T-helper 17 cell (primary cell): ENCODE results near the gene MARCHF5. TPM values are rescaled to one million over a fixed set of nuclear protein-coding genes. Genes with fewer than 3 reads are reported as not detected.
A peak's percentile ranks its signal among the peaks of the same experiment; 100 is the strongest.

Experiments
- ATAC-seq: fragments of 150-1000 bp; cut with Tn5 transposase; 2 replicates; pipeline ENCODE4 v1.10.0; 2021; ENCODE audit warnings: mild to moderate bottlenecking, moderate library complexity
- DNase-seq, 3 donors: peaks; one replicate each; pipeline versions ENCODE4 v3.0.0 to v3.0.0-alpha.2; 2020 to 2021
- H3K9me3 ChIP-seq: one replicate; pipeline ENCODE4 v1.7.0; 2013; ENCODE audit warnings: low read length, mild to moderate bottlenecking; ENCODE audit not compliant: control insufficient read depth, poor library complexity, severe bottlenecking
- H3K27ac Mint-ChIP-seq: one replicate; pipeline ENCODE4 v1.8.0; 2022; ENCODE audit warnings: mild to moderate bottlenecking, moderate library complexity, mixed read lengths
- H3K27me3 Mint-ChIP-seq: one replicate; pipeline ENCODE4 v1.8.0; 2022; ENCODE audit warnings: mixed read lengths
- H3K36me3 Mint-ChIP-seq: one replicate; pipeline ENCODE4 v1.8.0; 2022; ENCODE audit warnings: low read depth, mixed read lengths
- H3K4me1 Mint-ChIP-seq: one replicate; pipeline ENCODE4 v1.8.0; 2022; ENCODE audit warnings: mild to moderate bottlenecking, mixed read lengths
- H3K4me3 Mint-ChIP-seq: one replicate; pipeline ENCODE4 v1.8.0; 2022; ENCODE audit warnings: mild to moderate bottlenecking, moderate library complexity, mixed read lengths
- total RNA-seq, 4 donors: library from RNA in 2 of 4; stranded (reverse) in 2 of 4; gene quantifications; one replicate each; pipeline ENCODE4 v1.2.3 and lab custom pipeline; 2022 to 2026

The MARCHF5 gene
- total RNA-seq, result 10 to 100 TPM; 27.3 to 30.8 TPM
- total RNA-seq (lab: John Stamatoyannopoulos, UW), result 30.0 to 34.9 reads per million in 2 donors

- peak within 1 kb of the TSS; percentile 94 for H3K4me3 Mint-ChIP-seq
- DNase-seq (peak; percentile 81 to 86 (median 86)), ATAC-seq (peak; percentile 99)
- no peaks in the 10 kb centered on the region for H3K9me3 ChIP-seq
- no peaks in the 10 kb centered on the region for H3K36me3 Mint-ChIP-seq
- peak within 1 kb of the TSS; percentile 87 for H3K27ac Mint-ChIP-seq
- H3K4me1 Mint-ChIP-seq, result peaks cover 21% of the 10 kb centered on the region
- no peaks in the 10 kb centered on the region for H3K27me3 Mint-ChIP-seq
These were observed at the start of gene MARCHF5, which contains the start of gene CPEB3 for GRCh38 chr10:92290837-92291615. Gene MARCHF5, plus strand, starts transcription at chr10:92291167. Its CDS starts 328 bp downstream, at chr10:92291495. Gene CPEB3, minus strand, starts transcription at chr10:92291078. Its CDS starts 50,728 bp downstream, at chr10:92240350.

GRCh38 chr10:92241501-92241900 is 49.5 kb upstream of the MARCHF5 start:
- no peaks in the 10 kb centered on the region for H3K9me3 ChIP-seq
- no peaks in the 10 kb centered on the region for H3K27me3 Mint-ChIP-seq
- peak overlapping the region; percentile 95 for H3K27ac Mint-ChIP-seq
- ATAC-seq (no peak), DNase-seq (no peak)
- no peaks in the 10 kb centered on the region for H3K36me3 Mint-ChIP-seq
- H3K4me3 Mint-ChIP-seq, result peak overlapping the region; percentile 98
- H3K4me1 Mint-ChIP-seq, result peaks cover 36% of the 10 kb centered on the region

GRCh38 chr10:92242380-92242779 is 48.6 kb upstream of the MARCHF5 start:
- Mint-ChIP-seq H3K27ac (no peak overlapping the region), H3K4me1 (peaks cover 32% of the 10 kb centered on the region), H3K36me3 (no peaks in the 10 kb centered on the region), H3K4me3 (no peak overlapping the region), H3K27me3 (no peaks in the 10 kb centered on the region)
- DNase-seq (no peak), ATAC-seq (no peak)
- no peaks in the 10 kb centered on the region for H3K9me3 ChIP-seq

- DNase-seq, result no peak
- Mint-ChIP-seq H3K4me1 (peaks cover 28% of the 10 kb centered on the region), H3K36me3 (no peaks in the 10 kb centered on the region), H3K4me3 (peak overlapping the region; percentile 85), H3K27ac (peak overlapping the region; percentile 66), H3K27me3 (no peaks in the 10 kb centered on the region)
- no peaks in the 10 kb centered on the region for H3K9me3 ChIP-seq
- ATAC-seq, result peak; percentile 61
These were observed 47.9 kb upstream of the MARCHF5 start for GRCh38 chr10:92242910-92243671.

GRCh38 chr10:92244796-92245195 is 46.2 kb upstream of the MARCHF5 start:
- H3K36me3 Mint-ChIP-seq, result no peaks in the 10 kb centered on the region
- H3K4me1 Mint-ChIP-seq, result peaks cover 16% of the 10 kb centered on the region
- ATAC-seq (no peak), DNase-seq (no peak)
- no peaks in the 10 kb centered on the region for H3K27me3 Mint-ChIP-seq
- H3K27ac Mint-ChIP-seq, result no peak overlapping the region
- H3K9me3 ChIP-seq, result no peaks in the 10 kb centered on the region
- no peak overlapping the region for H3K4me3 Mint-ChIP-seq

- peaks cover 3% of the 10 kb centered on the region for H3K4me1 Mint-ChIP-seq
- no peak for ATAC-seq
- H3K27me3 Mint-ChIP-seq, result no peaks in the 10 kb centered on the region
- DNase-seq, result no peak
- peaks cover 3% of the 10 kb centered on the region for H3K36me3 Mint-ChIP-seq
- H3K27ac Mint-ChIP-seq, result no peak overlapping the region
- H3K9me3 ChIP-seq, result no peaks in the 10 kb centered on the region
- H3K4me3 Mint-ChIP-seq, result no peak overlapping the region
These were observed 42.4 kb upstream of the MARCHF5 start for GRCh38 chr10:92248566-92248965.

GRCh38 chr10:92263396-92263795 is 27.6 kb upstream of the MARCHF5 start:
- no peak overlapping the region for H3K4me3 Mint-ChIP-seq
- H3K9me3 ChIP-seq, result no peaks in the 10 kb centered on the region
- ATAC-seq, result no peak
- H3K27me3 Mint-ChIP-seq, result no peaks in the 10 kb centered on the region
- no peak for DNase-seq
- H3K4me1 Mint-ChIP-seq, result peaks cover 3% of the 10 kb centered on the region
- H3K27ac Mint-ChIP-seq, result no peak overlapping the region
- H3K36me3 Mint-ChIP-seq, result peaks cover 3% of the 10 kb centered on the region

- no peak for DNase-seq
- no peaks in the 10 kb centered on the region for H3K27me3 Mint-ChIP-seq
- H3K27ac Mint-ChIP-seq, result no peak overlapping the region
- H3K36me3 Mint-ChIP-seq, result peaks cover 3% of the 10 kb centered on the region
- no peaks in the 10 kb centered on the region for H3K9me3 ChIP-seq
- H3K4me1 Mint-ChIP-seq, result peaks cover 3% of the 10 kb centered on the region
- no peak for ATAC-seq
- no peak overlapping the region for H3K4me3 Mint-ChIP-seq
These were observed 26.7 kb upstream of the MARCHF5 start for GRCh38 chr10:92264249-92264648.

GRCh38 chr10:92265687-92266258 is 25.2 kb upstream of the MARCHF5 start:
- no peaks in the 10 kb centered on the region for H3K27me3 Mint-ChIP-seq
- no peaks in the 10 kb centered on the region for H3K9me3 ChIP-seq
- peaks cover 3% of the 10 kb centered on the region for H3K4me1 Mint-ChIP-seq
- H3K4me3 Mint-ChIP-seq, result no peak overlapping the region
- H3K27ac Mint-ChIP-seq, result peak overlapping the region; percentile 9
- DNase-seq (no peak), ATAC-seq (no peak)
- H3K36me3 Mint-ChIP-seq, result peaks cover 3% of the 10 kb centered on the region

- Mint-ChIP-seq H3K4me3 (no peak overlapping the region), H3K36me3 (peaks cover 3% of the 10 kb centered on the region), H3K27ac (no peak overlapping the region), H3K4me1 (peaks cover 3% of the 10 kb centered on the region), H3K27me3 (no peaks in the 10 kb centered on the region)
- ATAC-seq (no peak), DNase-seq (no peak)
- H3K9me3 ChIP-seq, result no peaks in the 10 kb centered on the region
These were observed 23.6 kb upstream of the MARCHF5 start for GRCh38 chr10:92267343-92267742.

GRCh38 chr10:92268748-92269147 is 22.2 kb upstream of the MARCHF5 start:
- Mint-ChIP-seq H3K4me1 (peaks cover 5% of the 10 kb centered on the region), H3K27ac (no peak overlapping the region), H3K27me3 (no peaks in the 10 kb centered on the region), H3K4me3 (no peak overlapping the region), H3K36me3 (peaks cover 3% of the 10 kb centered on the region)
- ATAC-seq (no peak), DNase-seq (no peak)
- H3K9me3 ChIP-seq, result no peaks in the 10 kb centered on the region

GRCh38 chr10:92274071-92274470 is 16.9 kb upstream of the MARCHF5 start:
- ATAC-seq, result no peak
- DNase-seq, result no peak
- no peak overlapping the region for H3K27ac Mint-ChIP-seq

GRCh38 chr10:92278996-92279696 is 11.8 kb upstream of the MARCHF5 start:
- no peak overlapping the region for H3K27ac Mint-ChIP-seq
- H3K4me3 Mint-ChIP-seq, result no peak overlapping the region
- H3K36me3 Mint-ChIP-seq, result peaks cover 3% of the 10 kb centered on the region
- H3K27me3 Mint-ChIP-seq, result no peaks in the 10 kb centered on the region
- DNase-seq, result no peak
- no peaks in the 10 kb centered on the region for H3K4me1 Mint-ChIP-seq
- no peaks in the 10 kb centered on the region for H3K9me3 ChIP-seq
- no peak for ATAC-seq

More at GRCh38 chr10:92274071-92274470, 16.9 kb upstream of the MARCHF5 start:
- no peaks in the 10 kb centered on the region for H3K9me3 ChIP-seq
- Mint-ChIP-seq H3K4me3 (no peak overlapping the region), H3K27me3 (no peaks in the 10 kb centered on the region), H3K36me3 (no peaks in the 10 kb centered on the region), H3K4me1 (peaks cover 6% of the 10 kb centered on the region)
